WTC11 (cell line): Measurements from ENCODE around the gene LRRC4. TPM values are rescaled to one million over a fixed set of nuclear protein-coding genes. Genes with fewer than 3 reads are reported as not detected.

Source experiments
- ATAC-seq: fragments of 200-7000 bp; cut with Tn5 transposase; 2 replicates; pipeline ENCODE4 v1.10.0; 2021; ENCODE audit warnings: mild to moderate bottlenecking, moderate library complexity
- CTCF ChIA-PET: fragments of 300-600 bp; sonication (Branson Sonifier 250); formaldehyde crosslinking; loops from one replicate; lab custom pipeline; 2021; ENCODE audit warnings: antibody characterized with exemption; lab: Charles Lee
- POLR2A ChIA-PET: fragments of 350-600 bp; sonication (Branson Sonifier 250); formaldehyde crosslinking; loops from one replicate; lab custom pipeline; 2021; ENCODE audit warnings: antibody characterized with exemption; lab: Charles Lee
- DNase-seq: peaks from one replicate; pipeline ENCODE4 v3.0.0; 2021; ENCODE audit warnings: low spot score
- H3K27ac Mint-ChIP-seq: 2 replicates; pipeline ENCODE4 v1.8.0; 2021; ENCODE audit warnings: mixed read lengths
- H3K27me3 Mint-ChIP-seq: 2 replicates; pipeline ENCODE4 v1.8.0; 2021; ENCODE audit warnings: low read depth, mild to moderate bottlenecking, moderate library complexity, mixed read lengths
- H3K36me3 Mint-ChIP-seq: 2 replicates; pipeline ENCODE4 v1.8.0; 2021; ENCODE audit warnings: mixed read lengths
- H3K4me1 Mint-ChIP-seq: 2 replicates; pipeline ENCODE4 v1.8.0; 2022; ENCODE audit warnings: mixed read lengths
- H3K4me3 Mint-ChIP-seq: 2 replicates; pipeline ENCODE4 v1.8.0; 2021; ENCODE audit warnings: mild to moderate bottlenecking, moderate library complexity, mixed read lengths
- H3K9me3 Mint-ChIP-seq: 2 replicates; pipeline ENCODE4 v1.8.0; 2021; ENCODE audit warnings: mixed read lengths
- ESRRA ChIP-seq: sonication (generic); formaldehyde crosslinking; IDR thresholded peaks from 2 replicates; pipeline ENCODE4 v1.8.1; 2022; ENCODE audit warnings: mild to moderate bottlenecking, missing genetic modification reagents, borderline replicate concordance
- ETV6 ChIP-seq: sonication (generic); formaldehyde crosslinking; IDR thresholded peaks from 2 replicates; pipeline ENCODE4 v1.8.1; 2022; ENCODE audit warnings: mild to moderate bottlenecking, missing genetic modification reagents
- FOXJ3 ChIP-seq: sonication (generic); formaldehyde crosslinking; IDR thresholded peaks from 2 replicates; pipeline ENCODE4 v1.9.0; 2021; ENCODE audit warnings: missing genetic modification reagents, mild to moderate bottlenecking, borderline replicate concordance
- GTF2I ChIP-seq: fragments of 250-450 bp; sonication (Bioruptor Pico); conservative IDR thresholded peaks from 2 replicates; pipeline ENCODE4 v1.4.0; 2021; ENCODE audit warnings: mild to moderate bottlenecking
- HMGA2 ChIP-seq: fragments of 250-450 bp; sonication (Bioruptor Pico); IDR thresholded peaks from 2 replicates; pipeline ENCODE4 v1.4.0; 2021; ENCODE audit warnings: mild to moderate bottlenecking, moderate library complexity
- IRF2 ChIP-seq: sonication (generic); formaldehyde crosslinking; IDR thresholded peaks from 2 replicates; pipeline ENCODE4 v1.8.0; 2022; ENCODE audit warnings: low read depth, missing genetic modification reagents, borderline replicate concordance
- JUN ChIP-seq: sonication (generic); formaldehyde crosslinking; IDR thresholded peaks from 2 replicates; pipeline ENCODE4 v1.8.0; 2023; ENCODE audit warnings: mild to moderate bottlenecking, missing genetic modification reagents
- NFE2L1 ChIP-seq: sonication (generic); formaldehyde crosslinking; IDR thresholded peaks from 2 replicates; pipeline ENCODE4 v1.8.1; 2023; ENCODE audit warnings: missing genetic modification reagents
- NR1H2 ChIP-seq: sonication (generic); formaldehyde crosslinking; IDR thresholded peaks from 2 replicates; pipeline ENCODE4 v1.9.0; 2021; ENCODE audit warnings: mild to moderate bottlenecking, moderate library complexity, missing genetic modification reagents
- NR3C1 ChIP-seq: sonication (generic); formaldehyde crosslinking; conservative IDR thresholded peaks from 2 replicates; pipeline ENCODE4 v1.8.1; 2023; ENCODE audit warnings: low read depth, mild to moderate bottlenecking, missing genetic modification reagents
- OVOL2 ChIP-seq: fragments of 250-450 bp; sonication (Bioruptor Pico); IDR thresholded peaks from 2 replicates; pipeline ENCODE4 v1.9.0; 2021; ENCODE audit warnings: mild to moderate bottlenecking, borderline replicate concordance
- TCF7 ChIP-seq: sonication (generic); formaldehyde crosslinking; IDR thresholded peaks from 2 replicates; pipeline ENCODE4 v1.8.0; 2022; ENCODE audit warnings: mild to moderate bottlenecking, low read depth, missing genetic modification reagents, moderate library complexity
- TP53 ChIP-seq: sonication (generic); formaldehyde crosslinking; IDR thresholded peaks from 2 replicates; pipeline ENCODE4 v1.8.1; 2023; ENCODE audit warnings: mild to moderate bottlenecking, missing genetic modification reagents
- ZNF263 ChIP-seq: sonication (generic); formaldehyde crosslinking; IDR thresholded peaks from 2 replicates; pipeline ENCODE4 v1.8.1; 2022; ENCODE audit warnings: low read depth, mild to moderate bottlenecking, moderate library complexity, missing genetic modification reagents
- ZNF317 ChIP-seq: sonication (generic); formaldehyde crosslinking; IDR thresholded peaks from 2 replicates; pipeline ENCODE4 v1.8.1; 2023; ENCODE audit warnings: low read depth, mild to moderate bottlenecking, moderate library complexity, missing genetic modification reagents, borderline replicate concordance
- ZNF416 ChIP-seq: fragments of 250-450 bp; sonication (Bioruptor Pico); IDR thresholded peaks from 2 replicates; pipeline ENCODE4 v1.9.0; 2021; ENCODE audit warnings: mild to moderate bottlenecking, inconsistent platforms
- ZNF671 ChIP-seq: fragments of 250-450 bp; sonication (Bioruptor Pico); IDR thresholded peaks from 2 replicates; pipeline ENCODE4 v1.8.0; 2021; ENCODE audit warnings: mild to moderate bottlenecking
- total RNA-seq: library from RNA; stranded (reverse); gene quantifications from 3 replicates; pipeline ENCODE4 v1.2.3, GENCODE V29; 2021
- TF ChIP-seq, protein P1 (sequence below): sonication (generic); formaldehyde crosslinking; conservative IDR thresholded peaks from 2 replicates; pipeline ENCODE4 v1.8.1; 2022; ENCODE audit warnings: mild to moderate bottlenecking, missing genetic modification reagents
- TF ChIP-seq, protein P2 (sequence below): fragments of 250-450 bp; sonication (Bioruptor Pico); IDR thresholded peaks from 2 replicates; pipeline ENCODE4 v1.9.0; 2021; ENCODE audit warnings: moderate library complexity, mild to moderate bottlenecking, inconsistent platforms, borderline replicate concordance
- TF ChIP-seq, protein P3 (sequence below): fragments of 250-450 bp; sonication (Bioruptor Pico); IDR thresholded peaks from 2 replicates; pipeline ENCODE4 v2.1.2; 2022; ENCODE audit warnings: mild to moderate bottlenecking, moderate library complexity
- TF ChIP-seq, protein P4 (sequence below): sonication (generic); formaldehyde crosslinking; IDR thresholded peaks from 2 replicates; pipeline ENCODE4 v1.8.0; 2022; ENCODE audit warnings: mild to moderate bottlenecking, missing genetic modification reagents
- TF ChIP-seq, protein P5 (sequence below): sonication (generic); formaldehyde crosslinking; IDR thresholded peaks from 2 replicates; pipeline ENCODE4 v1.8.1; 2023; ENCODE audit warnings: mild to moderate bottlenecking, missing genetic modification reagents, moderate library complexity
- TF ChIP-seq, protein P6 (sequence below): fragments of 250-450 bp; sonication (Bioruptor Pico); IDR thresholded peaks from 2 replicates; pipeline ENCODE4 v1.9.0; 2021; ENCODE audit warnings: mild to moderate bottlenecking
- TF ChIP-seq, protein P7 (sequence below): sonication (generic); formaldehyde crosslinking; IDR thresholded peaks from 2 replicates; pipeline ENCODE4 v1.8.0; 2023; ENCODE audit warnings: missing genetic modification reagents
- TF ChIP-seq, protein P8 (sequence below): sonication (generic); formaldehyde crosslinking; IDR thresholded peaks from 2 replicates; pipeline ENCODE4 v1.8.0; 2022; ENCODE audit warnings: mild to moderate bottlenecking, missing genetic modification reagents

Gene LRRC4
- total RNA-seq, 1 experiment from 2014 or later = 14.9 TPM

DNA sequence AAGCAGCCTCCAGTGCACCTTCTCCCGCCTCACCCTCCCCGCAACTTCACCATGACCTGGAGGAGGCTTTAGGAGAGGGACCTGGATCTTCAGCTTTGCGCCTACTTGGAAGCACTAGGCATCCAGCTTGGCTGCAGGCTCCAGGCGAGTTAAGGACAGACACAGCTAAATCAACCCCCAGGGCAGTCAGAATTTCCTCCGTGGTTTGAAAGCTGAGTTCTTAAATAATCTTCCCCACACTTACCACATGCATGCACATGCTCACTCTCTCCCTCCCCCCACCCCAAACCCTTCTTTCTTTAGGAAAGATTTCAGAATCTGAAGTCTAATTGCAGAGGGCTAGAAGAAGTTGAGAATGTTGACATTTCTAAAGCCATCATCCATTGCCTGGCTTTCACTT is 36.7 kb upstream of the LRRC4 start:
- ATAC-seq = no peak
- H3K4me1 Mint-ChIP-seq = peaks cover 7% of the 10 kb centered on the region; the same call in 1 of the 2 replicates
- ChIA-PET CTCF (no interaction called here), POLR2A (no interaction called here)
- TF ChIP-seq, protein P1, sequence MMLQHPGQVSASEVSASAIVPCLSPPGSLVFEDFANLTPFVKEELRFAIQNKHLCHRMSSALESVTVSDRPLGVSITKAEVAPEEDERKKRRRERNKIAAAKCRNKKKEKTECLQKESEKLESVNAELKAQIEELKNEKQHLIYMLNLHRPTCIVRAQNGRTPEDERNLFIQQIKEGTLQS = no peak
- TF ChIP-seq HMGA2 (CRISPR knock-in tag) = no peak
- H3K27ac Mint-ChIP-seq = no peak overlapping the region
- DNase-seq = no peak
- H3K27me3 Mint-ChIP-seq = no peaks in the 10 kb centered on the region
- H3K36me3 Mint-ChIP-seq = no peaks in the 10 kb centered on the region
- no peaks in the 10 kb centered on the region for H3K9me3 Mint-ChIP-seq
- H3K4me3 Mint-ChIP-seq = no peak overlapping the region

DNA sequence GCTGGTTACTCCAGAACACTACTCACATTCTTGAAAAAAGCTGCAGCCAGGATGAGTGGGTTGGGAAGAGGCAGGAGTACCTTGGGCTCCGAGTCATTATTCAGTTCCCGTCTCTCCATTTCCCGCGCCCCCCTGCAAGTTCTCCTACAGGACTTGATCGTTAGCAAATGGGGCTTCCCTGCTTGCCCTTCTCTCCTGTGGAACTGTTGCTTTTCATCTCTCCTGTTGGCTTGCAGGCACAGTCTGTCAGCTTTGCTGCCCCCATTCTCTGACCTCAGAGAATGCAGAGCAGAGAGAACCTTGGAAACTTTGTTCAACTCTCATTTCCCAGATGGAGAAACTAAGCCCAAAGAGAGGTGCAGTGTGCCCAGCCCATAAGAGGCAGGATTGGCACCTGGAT is 35.6 kb upstream of the LRRC4 start:
- ATAC-seq (peak; percentile 23; the same call in 1 of the 2 replicates), DNase-seq (no peak)
- Mint-ChIP-seq H3K4me3 (no peak overlapping the region), H3K36me3 (no peaks in the 10 kb centered on the region), H3K27ac (no peak overlapping the region), H3K9me3 (no peaks in the 10 kb centered on the region), H3K4me1 (no peaks in the 10 kb centered on the region), H3K27me3 (no peaks in the 10 kb centered on the region)
- TF ChIP-seq NR1H2 (CRISPR knock-in tag) (no peak), JUN (CRISPR knock-in tag) (no peak), TCF7 (no peak), ZNF317 (no peak), ETV6 (no peak), NFE2L1 (CRISPR knock-in tag) (no peak)
- TF ChIP-seq, protein P2, sequence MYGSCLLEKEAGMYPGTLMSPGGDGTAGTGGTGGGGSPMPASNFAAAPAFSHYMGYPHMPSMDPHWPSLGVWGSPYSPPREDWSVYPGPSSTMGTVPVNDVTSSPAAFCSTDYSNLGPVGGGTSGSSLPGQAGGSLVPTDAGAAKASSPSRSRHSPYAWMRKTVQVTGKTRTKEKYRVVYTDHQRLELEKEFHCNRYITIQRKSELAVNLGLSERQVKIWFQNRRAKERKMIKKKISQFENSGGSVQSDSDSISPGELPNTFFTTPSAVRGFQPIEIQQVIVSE (CRISPR knock-in tag) = no peak
- TF ChIP-seq, protein P3, sequence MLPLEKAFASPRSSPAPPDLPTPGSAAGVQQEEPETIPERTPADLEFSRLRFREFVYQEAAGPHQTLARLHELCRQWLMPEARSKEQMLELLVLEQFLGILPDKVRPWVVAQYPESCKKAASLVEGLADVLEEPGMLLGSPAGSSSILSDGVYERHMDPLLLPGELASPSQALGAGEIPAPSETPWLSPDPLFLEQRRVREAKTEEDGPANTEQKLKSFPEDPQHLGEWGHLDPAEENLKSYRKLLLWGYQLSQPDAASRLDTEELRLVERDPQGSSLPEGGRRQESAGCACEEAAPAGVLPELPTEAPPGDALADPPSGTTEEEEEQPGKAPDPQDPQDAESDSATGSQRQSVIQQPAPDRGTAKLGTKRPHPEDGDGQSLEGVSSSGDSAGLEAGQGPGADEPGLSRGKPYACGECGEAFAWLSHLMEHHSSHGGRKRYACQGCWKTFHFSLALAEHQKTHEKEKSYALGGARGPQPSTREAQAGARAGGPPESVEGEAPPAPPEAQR (CRISPR knock-in tag) = no peak
- TF ChIP-seq, protein P4, sequence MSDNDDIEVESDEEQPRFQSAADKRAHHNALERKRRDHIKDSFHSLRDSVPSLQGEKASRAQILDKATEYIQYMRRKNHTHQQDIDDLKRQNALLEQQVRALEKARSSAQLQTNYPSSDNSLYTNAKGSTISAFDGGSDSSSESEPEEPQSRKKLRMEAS (CRISPR knock-in tag) = no peak
- TF ChIP-seq, protein P5, sequence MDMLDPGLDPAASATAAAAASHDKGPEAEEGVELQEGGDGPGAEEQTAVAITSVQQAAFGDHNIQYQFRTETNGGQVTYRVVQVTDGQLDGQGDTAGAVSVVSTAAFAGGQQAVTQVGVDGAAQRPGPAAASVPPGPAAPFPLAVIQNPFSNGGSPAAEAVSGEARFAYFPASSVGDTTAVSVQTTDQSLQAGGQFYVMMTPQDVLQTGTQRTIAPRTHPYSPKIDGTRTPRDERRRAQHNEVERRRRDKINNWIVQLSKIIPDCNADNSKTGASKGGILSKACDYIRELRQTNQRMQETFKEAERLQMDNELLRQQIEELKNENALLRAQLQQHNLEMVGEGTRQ (CRISPR knock-in tag) = no peak
- CTCF ChIA-PET = interaction anchor here (0.9 to 1.3 kb wide), 4 partner anchors 30 to 145 kb away, joined by 3 to 5 read pairs (median 4); no protein-coding TSS in a partner anchor
- POLR2A ChIA-PET = no interaction called here

DNA sequence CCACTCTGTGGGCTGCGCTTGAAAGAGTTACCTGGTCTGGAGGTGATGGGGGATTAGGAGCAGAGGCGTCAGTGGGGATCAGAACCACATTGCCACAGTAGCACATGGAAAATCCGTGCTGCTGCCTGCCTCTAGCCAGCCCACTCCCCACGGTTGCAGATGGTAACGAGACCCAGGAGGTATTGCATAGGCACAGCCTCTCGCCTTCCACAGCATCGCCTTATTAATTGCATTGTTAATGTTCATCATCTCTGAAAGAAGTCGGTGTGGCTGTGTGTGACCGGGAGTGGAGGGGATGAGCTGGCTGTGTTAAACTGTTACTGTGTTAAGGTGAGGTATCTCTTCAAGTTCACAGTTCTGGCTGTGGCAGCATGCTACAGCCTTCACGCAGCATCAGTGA is 35.2 kb upstream of the LRRC4 start:
- CTCF ChIA-PET = interaction anchor here (0.9 to 1.3 kb wide), 4 partner anchors 30 to 146 kb away, joined by 3 to 5 read pairs (median 4); no protein-coding TSS in a partner anchor
- no peaks in the 10 kb centered on the region for H3K9me3 Mint-ChIP-seq

DNA sequence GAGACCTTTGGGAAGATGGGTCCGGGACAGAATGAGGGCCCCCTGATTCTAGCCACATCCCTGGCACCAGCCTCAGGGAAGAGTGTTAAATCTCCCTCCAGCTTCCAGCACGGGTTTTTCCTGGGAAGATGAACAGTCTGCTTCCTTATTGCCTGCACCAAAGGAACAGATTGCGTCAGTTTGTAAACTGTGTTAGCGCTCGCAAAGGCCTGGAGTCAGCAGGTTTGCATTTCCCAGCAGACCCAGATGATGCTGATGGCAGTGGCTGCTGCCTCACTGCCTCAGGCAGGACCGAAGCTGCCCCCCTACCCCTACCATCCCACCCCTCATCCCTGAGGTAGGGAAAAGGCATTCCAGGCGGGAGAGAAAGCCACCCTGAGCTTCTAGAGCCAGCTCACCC is 34.6 kb upstream of the LRRC4 start:
- ATAC-seq (no peak), DNase-seq (no peak)
- ChIA-PET POLR2A (no interaction called here), CTCF (interaction anchor here (1.0 to 1.3 kb wide), 3 partner anchors 30 to 144 kb away, joined by 3 to 4 read pairs (median 3); no protein-coding TSS in a partner anchor)
- Mint-ChIP-seq H3K36me3 (no peaks in the 10 kb centered on the region), H3K4me3 (no peak overlapping the region), H3K4me1 (no peaks in the 10 kb centered on the region), H3K9me3 (no peaks in the 10 kb centered on the region), H3K27me3 (no peaks in the 10 kb centered on the region), H3K27ac (no peak overlapping the region)
- TF ChIP-seq, protein P6, sequence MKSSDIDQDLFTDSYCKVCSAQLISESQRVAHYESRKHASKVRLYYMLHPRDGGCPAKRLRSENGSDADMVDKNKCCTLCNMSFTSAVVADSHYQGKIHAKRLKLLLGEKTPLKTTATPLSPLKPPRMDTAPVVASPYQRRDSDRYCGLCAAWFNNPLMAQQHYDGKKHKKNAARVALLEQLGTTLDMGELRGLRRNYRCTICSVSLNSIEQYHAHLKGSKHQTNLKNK (CRISPR knock-in tag) = no peak
- no peak for TF ChIP-seq NR3C1
- no peak for TF ChIP-seq JUN (CRISPR knock-in tag)
- TF ChIP-seq, protein P7, sequence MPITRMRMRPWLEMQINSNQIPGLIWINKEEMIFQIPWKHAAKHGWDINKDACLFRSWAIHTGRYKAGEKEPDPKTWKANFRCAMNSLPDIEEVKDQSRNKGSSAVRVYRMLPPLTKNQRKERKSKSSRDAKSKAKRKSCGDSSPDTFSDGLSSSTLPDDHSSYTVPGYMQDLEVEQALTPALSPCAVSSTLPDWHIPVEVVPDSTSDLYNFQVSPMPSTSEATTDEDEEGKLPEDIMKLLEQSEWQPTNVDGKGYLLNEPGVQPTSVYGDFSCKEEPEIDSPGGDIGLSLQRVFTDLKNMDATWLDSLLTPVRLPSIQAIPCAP (CRISPR knock-in tag) = no peak
- TF ChIP-seq ZNF671 (CRISPR knock-in tag) = no peak
- no peak for TF ChIP-seq IRF2
- TF ChIP-seq, protein P1 = no peak
- TF ChIP-seq NFE2L1 (CRISPR knock-in tag) = no peak
- TF ChIP-seq, protein P8, sequence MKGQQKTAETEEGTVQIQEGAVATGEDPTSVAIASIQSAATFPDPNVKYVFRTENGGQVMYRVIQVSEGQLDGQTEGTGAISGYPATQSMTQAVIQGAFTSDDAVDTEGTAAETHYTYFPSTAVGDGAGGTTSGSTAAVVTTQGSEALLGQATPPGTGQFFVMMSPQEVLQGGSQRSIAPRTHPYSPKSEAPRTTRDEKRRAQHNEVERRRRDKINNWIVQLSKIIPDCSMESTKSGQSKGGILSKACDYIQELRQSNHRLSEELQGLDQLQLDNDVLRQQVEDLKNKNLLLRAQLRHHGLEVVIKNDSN (CRISPR knock-in tag) = no peak
- TF ChIP-seq FOXJ3 (CRISPR knock-in tag) = no peak

More for the DNA sequence above, 35.2 kb upstream of the LRRC4 start:
- H3K4me1 Mint-ChIP-seq = no peaks in the 10 kb centered on the region
- H3K36me3 Mint-ChIP-seq = no peaks in the 10 kb centered on the region
- no peak overlapping the region for H3K27ac Mint-ChIP-seq
- no peak for ATAC-seq
- TF ChIP-seq TP53 (no peak), NFE2L1 (CRISPR knock-in tag) (no peak), GTF2I (CRISPR knock-in tag) (no peak), ESRRA (CRISPR knock-in tag) (no peak), ZNF263 (no peak), OVOL2 (CRISPR knock-in tag) (no peak), ZNF416 (CRISPR knock-in tag) (no peak)
- TF ChIP-seq, protein P1 = no peak
- TF ChIP-seq, all 79 proteins: peak for 0
- DNase-seq = no peak
- Mint-ChIP-seq H3K4me3 (no peak overlapping the region), H3K27me3 (no peaks in the 10 kb centered on the region)
- POLR2A ChIA-PET = no interaction called here
